HepG2 (cell line): Measurements from ENCODE around the gene TMBIM4. TPM values are rescaled to one million over a fixed set of nuclear protein-coding genes. Genes with fewer than 3 reads are reported as not detected.

Source experiments
- BORCS8-MEF2B ChIP-seq: sonication (generic); formaldehyde crosslinking; IDR thresholded peaks from 2 replicates; pipeline ENCODE4 v1.8.0; 2022; ENCODE audit warnings: mild to moderate bottlenecking, missing genetic modification reagents
- HNRNPUL1 ChIP-seq: fragments of 200-400 bp; formaldehyde crosslinking; IDR thresholded peaks from 2 replicates; pipeline ENCODE4 v1.6.1; 2017; ENCODE audit warnings: low read depth, mild to moderate bottlenecking, low read length, moderate library complexity
- IKZF4 ChIP-seq: sonication (generic); formaldehyde crosslinking; IDR thresholded peaks from 2 replicates; pipeline ENCODE4 v1.5.1; 2020; ENCODE audit warnings: borderline replicate concordance, mild to moderate bottlenecking, low read depth, missing genetic modification reagents; ENCODE audit errors: not compliant biosample characterization
- MBNL3 ChIP-seq: fragments of 250-450 bp; sonication (Bioruptor Pico); conservative IDR thresholded peaks from 2 replicates; pipeline ENCODE4 v1.8.0; 2022; ENCODE audit warnings: mild to moderate bottlenecking, inconsistent platforms
- MLXIP ChIP-seq: sonication (generic); formaldehyde crosslinking; IDR thresholded peaks from 2 replicates; pipeline ENCODE4 v1.9.0; 2021; ENCODE audit warnings: missing genetic modification reagents, borderline replicate concordance
- SAP130 ChIP-seq: IDR thresholded peaks from 2 replicates; pipeline ENCODE4 v1.6.1; 2016; ENCODE audit warnings: low read depth
- TEAD2 ChIP-seq: sonication (generic); formaldehyde crosslinking; IDR thresholded peaks from 2 replicates; pipeline ENCODE4 v1.9.0; 2021; ENCODE audit warnings: missing genetic modification reagents
- TP53 ChIP-seq: sonication (generic); formaldehyde crosslinking; conservative IDR thresholded peaks from 2 replicates; pipeline ENCODE4 v1.4.0; 2020; ENCODE audit warnings: missing genetic modification reagents
- ZFP1 ChIP-seq: IDR thresholded peaks from 2 replicates; pipeline ENCODE4 v1.6.1; 2016
- ZFP41 ChIP-seq: sonication (generic); formaldehyde crosslinking; IDR thresholded peaks from 2 replicates; pipeline ENCODE4 v1.4.0; 2020; ENCODE audit warnings: mild to moderate bottlenecking, missing genetic modification reagents, borderline replicate concordance
- ZNF329 ChIP-seq: sonication (generic); formaldehyde crosslinking; IDR thresholded peaks from 2 replicates; pipeline ENCODE4 v1.9.0; 2021; ENCODE audit warnings: low read depth, mild to moderate bottlenecking, missing genetic modification reagents
- ZNF543 ChIP-seq: sonication (generic); formaldehyde crosslinking; IDR thresholded peaks from 2 replicates; pipeline ENCODE4 v1.4.0; 2020; ENCODE audit warnings: mild to moderate bottlenecking, missing genetic modification reagents
- ZNF558 ChIP-seq: sonication (generic); formaldehyde crosslinking; IDR thresholded peaks from 2 replicates; pipeline ENCODE4 v1.9.0; 2022; ENCODE audit warnings: mild to moderate bottlenecking, missing genetic modification reagents, borderline replicate concordance
- ZNF572 ChIP-seq: sonication (generic); formaldehyde crosslinking; IDR thresholded peaks from 2 replicates; pipeline ENCODE4 v1.5.1; 2020; ENCODE audit warnings: mild to moderate bottlenecking, missing genetic modification reagents
- ZNF879 ChIP-seq: sonication (generic); formaldehyde crosslinking; IDR thresholded peaks from 2 replicates; pipeline ENCODE4 v1.8.1; 2023; ENCODE audit warnings: missing genetic modification reagents
- polyA plus RNA-seq, 8 experiments: library from polyadenylated mRNA; depleted of rRNA in 3 of 8; stranded (reverse) in 7 of 8; unstranded in 1 of 8; fragments of >200 nt; fragmentation: Illumina TruSeq in 4 of 8; extraction: Trizol in 4 of 8; gene quantifications; 2 replicates each; pipeline versions ENCODE4 v1.2.1 to v1.2.3, GENCODE V29; 2011 to 2016; ENCODE audit warnings: low read depth in 4 of 8, missing spikeins in 1 of 8, mixed read lengths in 1 of 8; ENCODE audit not compliant: insufficient read depth in 1 of 8
- total RNA-seq, 5 experiments: library from RNA; depleted of rRNA; stranded (reverse); fragments of >200 nt; fragmentation: Illumina TruSeq; extraction: Trizol; gene quantifications; 2 replicates each; pipeline ENCODE4 v1.2.3, GENCODE V29; 2016; ENCODE audit warnings: low read depth in 1 of 5
- TF ChIP-seq, protein P1 (sequence below): sonication (generic); formaldehyde crosslinking; IDR thresholded peaks from 2 replicates; pipeline ENCODE4; 2020; ENCODE audit warnings: missing genetic modification reagents, mild to moderate bottlenecking, borderline replicate concordance
- TF ChIP-seq, protein P2 (sequence below): sonication (generic); formaldehyde crosslinking; IDR thresholded peaks from 2 replicates; pipeline ENCODE4 v1.5.1; 2020; ENCODE audit warnings: missing genetic modification reagents, mild to moderate bottlenecking, borderline replicate concordance
- TF ChIP-seq, protein P3 (sequence below): sonication (generic); formaldehyde crosslinking; IDR thresholded peaks from 2 replicates; pipeline ENCODE4 v1.9.0; 2021; ENCODE audit warnings: missing genetic modification reagents, mild to moderate bottlenecking, borderline replicate concordance
- TF ChIP-seq, protein P4 (sequence below): IDR thresholded peaks from 2 replicates; pipeline ENCODE4 v1.6.1; 2012; ENCODE audit warnings: inconsistent platforms

TMBIM4 gene
- total and polyA plus RNA-seq, 2 of the 13 experiments (the other 11 are each of a cell fraction or from before 2014, with no cell fraction given), result 60.5 to 67.7 TPM

- TF ChIP-seq, protein P1, sequence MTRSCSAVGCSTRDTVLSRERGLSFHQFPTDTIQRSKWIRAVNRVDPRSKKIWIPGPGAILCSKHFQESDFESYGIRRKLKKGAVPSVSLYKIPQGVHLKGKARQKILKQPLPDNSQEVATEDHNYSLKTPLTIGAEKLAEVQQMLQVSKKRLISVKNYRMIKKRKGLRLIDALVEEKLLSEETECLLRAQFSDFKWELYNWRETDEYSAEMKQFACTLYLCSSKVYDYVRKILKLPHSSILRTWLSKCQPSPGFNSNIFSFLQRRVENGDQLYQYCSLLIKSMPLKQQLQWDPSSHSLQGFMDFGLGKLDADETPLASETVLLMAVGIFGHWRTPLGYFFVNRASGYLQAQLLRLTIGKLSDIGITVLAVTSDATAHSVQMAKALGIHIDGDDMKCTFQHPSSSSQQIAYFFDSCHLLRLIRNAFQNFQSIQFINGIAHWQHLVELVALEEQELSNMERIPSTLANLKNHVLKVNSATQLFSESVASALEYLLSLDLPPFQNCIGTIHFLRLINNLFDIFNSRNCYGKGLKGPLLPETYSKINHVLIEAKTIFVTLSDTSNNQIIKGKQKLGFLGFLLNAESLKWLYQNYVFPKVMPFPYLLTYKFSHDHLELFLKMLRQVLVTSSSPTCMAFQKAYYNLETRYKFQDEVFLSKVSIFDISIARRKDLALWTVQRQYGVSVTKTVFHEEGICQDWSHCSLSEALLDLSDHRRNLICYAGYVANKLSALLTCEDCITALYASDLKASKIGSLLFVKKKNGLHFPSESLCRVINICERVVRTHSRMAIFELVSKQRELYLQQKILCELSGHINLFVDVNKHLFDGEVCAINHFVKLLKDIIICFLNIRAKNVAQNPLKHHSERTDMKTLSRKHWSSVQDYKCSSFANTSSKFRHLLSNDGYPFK (CRISPR knock-in tag), result peak; percentile 88; the same call in 1 of the 2 replicates
- TF ChIP-seq TEAD2 (no peak), ZNF543 (CRISPR knock-in tag) (peak; percentile 93), ZFP41 (peak; percentile 60; the same call in 1 of the 2 replicates), ZNF572 (CRISPR knock-in tag) (0 out of 2 replicates have a peak, but pooled peaks have one; percentile 24), BORCS8-MEF2B (CRISPR knock-in tag) (peak; percentile 68), HNRNPUL1 (no peak), SAP130 (CRISPR knock-in tag) (peak; percentile 76), ZNF329 (CRISPR knock-in tag) (no peak), ZNF558 (CRISPR knock-in tag) (peak; percentile 92; the same call in 1 of the 2 replicates), ZFP1 (CRISPR knock-in tag) (0 out of 2 replicates have a peak, but pooled peaks have one; percentile 32), MBNL3 (no peak), IKZF4 (CRISPR knock-in tag) (peak; percentile 55), ZNF879 (no peak), MLXIP (CRISPR knock-in tag) (no peak), TP53 (CRISPR knock-in tag) (0 out of 2 replicates have a peak, but pooled peaks have one; percentile 50)
- TF ChIP-seq, protein P2, sequence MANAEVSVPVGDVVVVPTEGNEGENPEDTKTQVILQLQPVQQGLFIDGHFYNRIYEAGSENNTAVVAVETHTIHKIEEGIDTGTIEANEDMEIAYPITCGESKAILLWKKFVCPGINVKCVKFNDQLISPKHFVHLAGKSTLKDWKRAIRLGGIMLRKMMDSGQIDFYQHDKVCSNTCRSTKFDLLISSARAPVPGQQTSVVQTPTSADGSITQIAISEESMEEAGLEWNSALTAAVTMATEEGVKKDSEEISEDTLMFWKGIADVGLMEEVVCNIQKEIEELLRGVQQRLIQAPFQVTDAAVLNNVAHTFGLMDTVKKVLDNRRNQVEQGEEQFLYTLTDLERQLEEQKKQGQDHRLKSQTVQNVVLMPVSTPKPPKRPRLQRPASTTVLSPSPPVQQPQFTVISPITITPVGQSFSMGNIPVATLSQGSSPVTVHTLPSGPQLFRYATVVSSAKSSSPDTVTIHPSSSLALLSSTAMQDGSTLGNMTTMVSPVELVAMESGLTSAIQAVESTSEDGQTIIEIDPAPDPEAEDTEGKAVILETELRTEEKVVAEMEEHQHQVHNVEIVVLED (CRISPR knock-in tag), result peak; percentile 78; the same call in 1 of the 2 replicates
- TF ChIP-seq, protein P3, sequence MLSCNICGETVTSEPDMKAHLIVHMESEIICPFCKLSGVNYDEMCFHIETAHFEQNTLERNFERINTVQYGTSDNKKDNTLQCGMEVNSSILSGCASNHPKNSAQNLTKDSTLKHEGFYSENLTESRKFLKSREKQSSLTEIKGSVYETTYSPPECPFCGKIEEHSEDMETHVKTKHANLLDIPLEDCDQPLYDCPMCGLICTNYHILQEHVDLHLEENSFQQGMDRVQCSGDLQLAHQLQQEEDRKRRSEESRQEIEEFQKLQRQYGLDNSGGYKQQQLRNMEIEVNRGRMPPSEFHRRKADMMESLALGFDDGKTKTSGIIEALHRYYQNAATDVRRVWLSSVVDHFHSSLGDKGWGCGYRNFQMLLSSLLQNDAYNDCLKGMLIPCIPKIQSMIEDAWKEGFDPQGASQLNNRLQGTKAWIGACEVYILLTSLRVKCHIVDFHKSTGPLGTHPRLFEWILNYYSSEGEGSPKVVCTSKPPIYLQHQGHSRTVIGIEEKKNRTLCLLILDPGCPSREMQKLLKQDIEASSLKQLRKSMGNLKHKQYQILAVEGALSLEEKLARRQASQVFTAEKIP, result no peak
- TF ChIP-seq, protein P4, sequence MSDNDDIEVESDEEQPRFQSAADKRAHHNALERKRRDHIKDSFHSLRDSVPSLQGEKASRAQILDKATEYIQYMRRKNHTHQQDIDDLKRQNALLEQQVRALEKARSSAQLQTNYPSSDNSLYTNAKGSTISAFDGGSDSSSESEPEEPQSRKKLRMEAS, result peak; percentile 78
Measured at GRCh38 chr12:66169221-66170170, at the start of gene TMBIM4 (continued).
